Mucosa of rectum (tissue), 2 donors: ENCODE results near the gene INHA.

Experiments
- H3K27ac ChIP-seq, 2 donors: one replicate each; pipeline ENCODE4 v1.7.0; 2013; ENCODE audit warnings: inconsistent platforms in 2 of 2, low read depth in 2 of 2, low read length in 2 of 2
- H3K27me3 ChIP-seq, 2 donors: one replicate each; pipeline ENCODE4 v1.7.0; 2013; ENCODE audit warnings: low read length in 2 of 2; ENCODE audit not compliant: control insufficient read depth in 2 of 2, insufficient read depth in 2 of 2
- H3K36me3 ChIP-seq, 2 donors: one replicate each; pipeline ENCODE4 v1.7.0; 2013; ENCODE audit warnings: low read length in 2 of 2; ENCODE audit not compliant: control insufficient read depth in 2 of 2, insufficient read depth in 2 of 2
- H3K4me1 ChIP-seq, 2 donors: one replicate each; pipeline ENCODE4 v1.7.0; 2013; ENCODE audit warnings: low read length in 2 of 2, mild to moderate bottlenecking in 1 of 2; ENCODE audit not compliant: control insufficient read depth in 2 of 2, insufficient read depth in 2 of 2
- H3K4me3 ChIP-seq, 2 donors: one replicate each; pipeline ENCODE4 v1.7.0; 2013; ENCODE audit warnings: low read length in 2 of 2
- H3K9ac ChIP-seq, 2 donors: one replicate each; pipeline ENCODE4 v1.7.0; 2013; ENCODE audit warnings: low read length in 2 of 2, low read depth in 1 of 2, mild to moderate bottlenecking in 1 of 2
- H3K9me3 ChIP-seq, 2 donors: one replicate each; pipeline ENCODE4 v1.7.0; 2013; ENCODE audit warnings: low read length in 2 of 2; ENCODE audit not compliant: control insufficient read depth in 2 of 2
- donor health status: healthy.
- donor health status: Normal muscosa, but diverticular disease.

Gene INHA

GRCh38 chr2:219549619-219550018, 22.5 kb upstream of the INHA start:
- H3K9me3 ChIP-seq, result no peaks in the 10 kb centered on the region
- peaks cover 8 to 10% of the 10 kb centered on the region in 2 donors for H3K4me1 ChIP-seq
- no peak overlapping the region for H3K4me3 ChIP-seq
- no peaks in the 10 kb centered on the region for H3K36me3 ChIP-seq
- no peak overlapping the region for H3K27ac ChIP-seq
- peaks cover 16 to 22% of the 10 kb centered on the region in 2 donors for H3K27me3 ChIP-seq
- no peak overlapping the region for H3K9ac ChIP-seq

GRCh38 chr2:219551441-219552381, 20.4 kb upstream of the INHA start:
- Histone ChIP-seq H3K4me3 (peak overlapping the region; percentile 64), H3K4me1 (peaks cover 8 to 9% of the 10 kb centered on the region in 2 donors), H3K9me3 (no peaks in the 10 kb centered on the region), H3K27ac (no peak overlapping the region), H3K9ac (no peak overlapping the region), H3K36me3 (no peaks in the 10 kb centered on the region), H3K27me3 (peaks cover 17 to 22% of the 10 kb centered on the region in 2 donors)

GRCh38 chr2:219552382-219553167, 19.5 kb upstream of the INHA start:
- no peak overlapping the region for H3K9ac ChIP-seq
- peak overlapping the region; percentile 64 for H3K4me3 ChIP-seq
- H3K36me3 ChIP-seq, result no peaks in the 10 kb centered on the region
- no peak overlapping the region for H3K27ac ChIP-seq
- peaks cover 8 to 9% of the 10 kb centered on the region in 2 donors for H3K4me1 ChIP-seq
- no peaks in the 10 kb centered on the region for H3K9me3 ChIP-seq
- peaks cover 17 to 22% of the 10 kb centered on the region in 2 donors for H3K27me3 ChIP-seq

GRCh38 chr2:219553168-219553417, 19.0 kb upstream of the INHA start:
- Histone ChIP-seq H3K9ac (no peak overlapping the region), H3K27me3 (peaks cover 17 to 22% of the 10 kb centered on the region in 2 donors), H3K4me1 (peaks cover 8 to 9% of the 10 kb centered on the region in 2 donors), H3K9me3 (no peaks in the 10 kb centered on the region), H3K4me3 (peak overlapping the region; percentile 64), H3K36me3 (no peaks in the 10 kb centered on the region), H3K27ac (no peak overlapping the region)

DNA sequence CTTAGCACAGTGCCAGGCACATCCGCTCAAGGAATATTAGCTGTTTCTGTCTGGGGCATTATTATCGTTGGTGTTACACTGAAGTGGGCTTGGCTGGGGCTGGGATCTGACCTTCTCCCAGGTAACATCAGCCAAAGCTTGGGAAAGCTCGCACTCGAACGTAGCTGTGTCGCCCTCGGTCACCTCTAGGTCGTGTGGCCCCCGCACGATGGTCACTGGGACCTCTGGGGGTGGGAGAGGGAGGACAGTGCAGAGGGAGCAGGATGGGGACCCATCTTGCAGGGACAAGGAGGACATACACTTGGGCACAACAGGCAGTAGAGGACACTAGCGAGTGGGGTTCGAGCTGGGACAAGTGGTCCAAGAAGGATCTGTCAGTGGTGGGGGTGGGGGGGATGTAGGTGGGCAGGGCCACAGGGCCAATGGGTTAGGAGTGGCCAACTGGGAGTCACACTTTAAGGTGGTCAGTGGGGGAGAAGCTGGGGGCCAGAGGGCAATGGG, 18.6 kb upstream of the INHA start:
- H3K4me3 ChIP-seq, result no peak overlapping the region
- H3K27me3 ChIP-seq, result peaks cover 17 to 22% of the 10 kb centered on the region in 2 donors
- H3K36me3 ChIP-seq, result no peaks in the 10 kb centered on the region
- peaks cover 8 to 9% of the 10 kb centered on the region in 2 donors for H3K4me1 ChIP-seq
- no peak overlapping the region for H3K27ac ChIP-seq
- no peaks in the 10 kb centered on the region for H3K9me3 ChIP-seq
- no peak overlapping the region for H3K9ac ChIP-seq

DNA sequence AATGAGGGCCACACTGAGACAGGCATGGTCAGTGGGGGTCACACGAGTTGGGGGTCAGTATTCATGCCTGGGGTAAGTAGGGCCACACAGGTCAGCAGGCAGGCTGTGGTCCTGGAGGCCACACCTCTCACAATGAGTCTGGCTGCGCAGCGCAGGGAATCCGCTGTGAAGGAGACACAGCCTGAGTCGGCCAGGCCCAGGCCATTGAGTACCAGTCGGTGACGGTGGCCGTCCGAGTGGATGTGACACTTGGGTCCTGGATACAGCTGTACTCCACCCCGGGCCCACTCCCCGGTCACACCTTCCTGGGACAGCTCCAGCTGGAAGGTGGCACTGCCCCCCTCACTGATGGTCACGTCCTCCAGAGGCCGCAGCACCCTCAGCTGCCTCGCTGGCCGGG, 17.8 kb upstream of the INHA start:
- no peak overlapping the region for H3K9ac ChIP-seq
- no peak overlapping the region for H3K4me3 ChIP-seq
- peaks cover 17 to 22% of the 10 kb centered on the region in 2 donors for H3K27me3 ChIP-seq
- peaks cover 8 to 9% of the 10 kb centered on the region in 2 donors for H3K4me1 ChIP-seq
- no peak overlapping the region for H3K27ac ChIP-seq
- H3K36me3 ChIP-seq, result no peaks in the 10 kb centered on the region
- no peaks in the 10 kb centered on the region for H3K9me3 ChIP-seq

DNA sequence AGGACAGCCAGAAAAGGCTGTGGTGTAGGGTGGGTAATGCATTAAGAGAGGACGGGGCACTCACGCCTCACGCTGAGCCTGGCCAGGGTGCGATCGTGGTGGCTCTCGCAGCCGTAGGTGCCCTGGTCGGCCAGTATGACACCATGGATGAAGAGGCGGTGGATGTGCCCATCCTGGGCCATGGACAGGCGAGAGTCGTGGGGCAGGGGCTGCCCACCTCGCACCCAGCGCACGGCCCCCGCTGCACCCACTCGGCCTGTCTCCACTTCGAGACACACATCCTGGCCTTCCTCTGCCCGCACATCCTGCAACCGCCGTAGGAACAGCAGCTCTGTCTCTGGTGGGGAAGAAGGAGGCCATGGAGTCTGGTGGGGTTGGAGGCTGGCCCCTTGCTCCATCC, 16.2 kb upstream of the INHA start:
- Histone ChIP-seq H3K9ac (no peak overlapping the region), H3K27ac (no peak overlapping the region), H3K4me1 (peaks cover 8 to 9% of the 10 kb centered on the region in 2 donors), H3K27me3 (peaks cover 17 to 19% of the 10 kb centered on the region in 2 donors), H3K36me3 (no peaks in the 10 kb centered on the region), H3K4me3 (no peak overlapping the region), H3K9me3 (no peaks in the 10 kb centered on the region)

- Histone ChIP-seq H3K27ac (no peak overlapping the region), H3K27me3 (peaks cover 16 to 17% of the 10 kb centered on the region in 2 donors), H3K4me3 (no peak overlapping the region), H3K9ac (no peak overlapping the region), H3K36me3 (no peaks in the 10 kb centered on the region), H3K9me3 (no peaks in the 10 kb centered on the region), H3K4me1 (peaks cover 8 to 9% of the 10 kb centered on the region in 2 donors)
Measured at GRCh38 chr2:219556413-219556812, 15.7 kb upstream of the INHA start.

DNA sequence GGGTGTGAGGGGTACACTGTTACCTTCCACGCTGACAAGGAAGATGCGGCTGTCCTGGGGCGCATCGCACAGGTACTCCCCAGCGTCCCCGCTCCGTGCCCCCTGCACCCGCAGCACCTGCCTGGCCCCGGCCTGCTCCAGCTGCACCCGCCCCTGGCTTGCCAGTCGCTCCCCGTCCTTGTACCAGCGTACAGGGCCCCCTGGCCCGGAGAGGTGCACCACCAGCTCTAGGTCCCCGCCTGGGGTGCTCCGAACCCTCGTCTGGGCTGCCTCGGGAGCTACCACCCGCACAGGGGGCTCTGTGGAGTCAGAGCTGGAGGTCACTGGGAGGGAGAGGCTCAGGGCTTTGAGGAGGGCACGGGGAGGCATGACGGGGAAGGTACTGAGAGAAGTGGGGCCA, 14.8 kb upstream of the INHA start:
- no peaks in the 10 kb centered on the region for H3K9me3 ChIP-seq
- no peak overlapping the region for H3K9ac ChIP-seq
- H3K4me3 ChIP-seq, result no peak overlapping the region
- peaks cover 5 to 8% of the 10 kb centered on the region in 2 donors for H3K4me1 ChIP-seq
- no peaks in the 10 kb centered on the region for H3K36me3 ChIP-seq
- no peak overlapping the region for H3K27ac ChIP-seq
- H3K27me3 ChIP-seq, result peaks cover 13 to 17% of the 10 kb centered on the region in 2 donors
